HUES64 (cell line): Measurements from ENCODE around the gene LIN7B.
"Not testable (repeated sequence)": the region's sequence is repeated elsewhere in the genome, so short reads cannot be mapped to it uniquely, and the experiment has no call there.

Source experiments
- H3K27ac ChIP-seq: 2 replicates; pipeline ENCODE4 v1.7.0; 2013; ENCODE audit warnings: low read depth, low read length, inconsistent platforms
- H3K27me3 ChIP-seq: 2 replicates; pipeline ENCODE4 v1.6.1; 2013; ENCODE audit warnings: mild to moderate bottlenecking, low read length; ENCODE audit not compliant: insufficient read depth
- H3K36me3 ChIP-seq: 2 replicates; pipeline ENCODE4 v1.6.1; 2013; ENCODE audit warnings: mild to moderate bottlenecking, low read length; ENCODE audit not compliant: insufficient read depth
- H3K4me1 ChIP-seq: 2 replicates; pipeline ENCODE4 v1.6.1; 2013; ENCODE audit warnings: mild to moderate bottlenecking, low read length, moderate library complexity; ENCODE audit not compliant: insufficient read depth
- H3K4me3 ChIP-seq: 2 replicates; pipeline ENCODE4 v1.5.1; 2013; ENCODE audit warnings: mild to moderate bottlenecking, low read length, moderate library complexity
- H3K9ac ChIP-seq: 2 replicates; pipeline ENCODE4 v1.6.1; 2013; ENCODE audit warnings: mild to moderate bottlenecking, low read depth, low read length
- H3K9me3 ChIP-seq: 2 replicates; pipeline ENCODE4 v1.6.1; 2013; ENCODE audit warnings: low read depth, low read length; ENCODE audit not compliant: insufficient read depth
- WGBS: fragments of 150-250, 120-280 bp; methylation state at CpG from one replicate; pipeline ENCODE4 v1.1.7; 2013; ENCODE audit warnings: missing lambda C conversion rate; 5-methylcytosine and 5-hydroxymethylcytosine counted together

LIN7B gene

GRCh38 chr19:49133621-49134454 is 19.7 kb downstream of the LIN7B start:
- Histone ChIP-seq H3K4me1 (peaks cover 6% of the 10 kb centered on the region), H3K36me3 (peaks cover 9% of the 10 kb centered on the region; the same call in 1 of the 2 replicates), H3K9me3 (no peaks in the 10 kb centered on the region), H3K9ac (no peak overlapping the region), H3K27ac (no peak overlapping the region), H3K4me3 (peak overlapping the region; percentile 31; the same call in 1 of the 2 replicates), H3K27me3 (no peaks in the 10 kb centered on the region)
- 92% methylated on average over 42 of the region's 42 CpGs for WGBS

DNA sequence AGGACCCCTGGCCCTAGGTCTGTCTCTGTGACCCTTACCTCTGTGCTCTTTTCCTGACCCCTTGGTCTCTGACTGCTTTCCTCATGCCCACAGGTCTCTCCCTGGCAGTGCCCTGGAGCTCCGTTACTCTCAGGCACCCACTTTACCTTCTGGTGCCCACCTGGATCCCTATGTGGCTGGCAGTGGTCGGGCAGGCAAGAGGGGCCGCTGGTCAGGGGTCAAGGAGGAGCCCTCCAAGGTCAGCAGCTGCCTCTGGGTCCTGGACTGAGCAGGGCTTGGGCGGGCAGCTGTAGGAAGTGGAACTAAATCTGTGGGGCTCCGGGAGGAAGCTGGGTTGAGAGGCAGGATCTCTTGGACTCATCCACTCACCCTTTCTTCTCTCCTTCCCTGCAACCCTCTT is 21.5 kb downstream of the LIN7B start:
- 91% methylated on average over 5 of the region's 5 CpGs for WGBS
- Histone ChIP-seq H3K36me3 (peaks cover 9% of the 10 kb centered on the region; the same call in 1 of the 2 replicates), H3K4me3 (no peak overlapping the region), H3K27ac (no peak overlapping the region), H3K9ac (no peak overlapping the region), H3K27me3 (no peaks in the 10 kb centered on the region), H3K9me3 (no peaks in the 10 kb centered on the region), H3K4me1 (peaks cover 3% of the 10 kb centered on the region; the same call in 1 of the 2 replicates)

DNA sequence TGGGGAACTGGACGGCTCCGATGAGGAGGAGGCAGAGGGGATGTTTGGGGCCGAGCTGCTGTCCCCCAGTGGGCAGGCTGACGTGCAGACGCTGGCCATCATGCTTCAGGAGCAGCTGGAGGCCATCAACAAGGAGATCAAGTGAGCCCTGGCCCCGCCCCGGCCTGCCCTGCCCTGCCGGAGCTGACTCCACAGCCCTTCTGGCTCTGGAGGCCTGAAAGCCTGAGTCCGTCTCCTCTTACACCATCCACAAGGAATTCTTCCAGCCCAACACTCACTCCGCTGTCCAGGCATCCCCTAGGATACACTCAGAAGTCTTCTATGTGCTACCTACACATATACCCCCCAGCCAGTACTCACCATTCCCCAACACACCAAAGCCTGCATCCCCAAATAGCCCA is 22.6 kb downstream of the LIN7B start:
- Histone ChIP-seq H3K9ac (no peak overlapping the region), H3K4me1 (peaks cover 3% of the 10 kb centered on the region; the same call in 1 of the 2 replicates), H3K4me3 (no peak overlapping the region), H3K36me3 (peaks cover 9% of the 10 kb centered on the region; the same call in 1 of the 2 replicates), H3K27ac (no peak overlapping the region), H3K9me3 (no peaks in the 10 kb centered on the region), H3K27me3 (no peaks in the 10 kb centered on the region)
- 87% methylated on average over 10 of the region's 10 CpGs for WGBS

GRCh38 chr19:49140951-49141350 is 26.8 kb downstream of the LIN7B start:
- H3K36me3 ChIP-seq, result peaks cover 5% of the 10 kb centered on the region; the same call in 1 of the 2 replicates
- H3K27me3 ChIP-seq, result no peaks in the 10 kb centered on the region
- H3K4me1 ChIP-seq, result no peaks in the 10 kb centered on the region
- H3K9me3 ChIP-seq, result no peaks in the 10 kb centered on the region
- H3K4me3 ChIP-seq, result no peak overlapping the region
- no peak overlapping the region for H3K27ac ChIP-seq
- H3K9ac ChIP-seq, result no peak overlapping the region
- WGBS, result 84% methylated on average over 7 of the region's 7 CpGs

DNA sequence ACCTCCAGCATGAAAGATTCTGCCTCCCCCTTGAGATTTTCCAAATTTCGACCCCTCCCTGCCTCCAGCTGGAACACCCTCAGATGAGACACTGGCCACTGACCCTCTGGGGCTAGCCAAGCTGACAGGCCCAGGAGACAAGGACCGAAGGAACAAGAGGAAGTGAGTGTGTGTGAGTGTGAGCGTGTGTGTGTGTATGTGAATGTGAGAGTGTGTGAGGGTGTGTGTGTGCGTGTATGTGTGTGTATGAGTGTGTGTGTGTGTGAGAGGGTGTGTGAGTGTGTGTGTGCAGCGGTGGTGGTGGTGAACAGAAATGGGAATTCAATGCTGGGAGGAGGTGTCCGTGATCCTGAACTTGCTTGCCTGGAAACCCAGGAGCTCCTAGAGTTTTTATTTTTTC is 27.2 kb downstream of the LIN7B start:
- no peaks in the 10 kb centered on the region for H3K9me3 ChIP-seq
- WGBS, result 80% methylated on average over 5 of the region's 6 CpGs
- H3K27ac ChIP-seq, result no peak overlapping the region
- H3K27me3 ChIP-seq, result no peaks in the 10 kb centered on the region
- no peak overlapping the region for H3K4me3 ChIP-seq
- no peak overlapping the region for H3K9ac ChIP-seq
- no peaks in the 10 kb centered on the region for H3K4me1 ChIP-seq
- H3K36me3 ChIP-seq, result peaks cover 5% of the 10 kb centered on the region; the same call in 1 of the 2 replicates

DNA sequence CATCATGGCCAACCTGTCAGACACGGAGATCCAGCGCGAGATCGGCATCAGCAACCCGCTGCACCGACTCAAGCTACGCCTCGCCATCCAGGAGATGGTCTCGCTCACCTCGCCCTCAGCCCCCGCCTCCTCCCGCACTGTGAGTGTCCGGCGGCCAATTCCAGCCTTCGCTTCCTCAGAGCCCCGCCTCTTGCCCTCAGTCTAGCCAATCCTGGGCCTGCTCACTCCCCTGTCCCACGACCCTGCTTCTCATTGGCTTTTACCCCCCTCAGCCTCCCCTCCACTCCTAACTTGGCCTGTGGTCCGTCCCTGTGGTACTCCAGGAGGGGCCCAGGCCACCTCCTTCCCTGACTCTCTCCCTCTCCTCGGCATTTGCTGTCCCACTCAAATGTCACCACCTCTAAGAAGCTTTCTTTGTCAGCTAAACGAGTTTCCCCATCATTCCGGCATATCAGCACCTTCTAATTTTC is 28.7 kb downstream of the LIN7B start:
- H3K9me3 ChIP-seq, result no peaks in the 10 kb centered on the region
- 3% methylated on average over 21 of the region's 21 CpGs for WGBS
- H3K4me3 ChIP-seq, result peak overlapping the region; percentile 78
- 0 out of 2 replicates have a peak, but pooled peaks cover 4% of the 10 kb centered on the region for H3K4me1 ChIP-seq
- H3K36me3 ChIP-seq, result no peaks in the 10 kb centered on the region
- no peak overlapping the region for H3K27ac ChIP-seq
- H3K27me3 ChIP-seq, result no peaks in the 10 kb centered on the region
- H3K9ac ChIP-seq, result no peak overlapping the region; the same call in 1 of the 2 replicates

GRCh38 chr19:49145573-49146407 is 31.6 kb downstream of the LIN7B start:
- Histone ChIP-seq H3K27me3 (no peaks in the 10 kb centered on the region), H3K36me3 (no peaks in the 10 kb centered on the region), H3K9me3 (no peaks in the 10 kb centered on the region), H3K4me3 (peak overlapping the region; percentile 55), H3K9ac (peak overlapping the region; percentile 45; the same call in 1 of the 2 replicates), H3K4me1 (0 out of 2 replicates have a peak, but pooled peaks cover 7% of the 10 kb centered on the region), H3K27ac (peak overlapping the region; percentile 50; the same call in 1 of the 2 replicates)
- WGBS, result 8% methylated on average over 30 of the region's 30 CpGs

- WGBS, result 16% methylated on average over 7 of the region's 7 CpGs
- Histone ChIP-seq H3K4me3 (peak overlapping the region; percentile 55), H3K27ac (peak overlapping the region; percentile 50; the same call in 1 of the 2 replicates), H3K9ac (peak overlapping the region; percentile 45; the same call in 1 of the 2 replicates)
- not testable (repeated sequence) for H3K9me3 ChIP-seq, H3K27me3 ChIP-seq, H3K36me3 ChIP-seq, H3K4me1 ChIP-seq
Observed at GRCh38 chr19:49146408-49146770, 32.2 kb downstream of the LIN7B start.

DNA sequence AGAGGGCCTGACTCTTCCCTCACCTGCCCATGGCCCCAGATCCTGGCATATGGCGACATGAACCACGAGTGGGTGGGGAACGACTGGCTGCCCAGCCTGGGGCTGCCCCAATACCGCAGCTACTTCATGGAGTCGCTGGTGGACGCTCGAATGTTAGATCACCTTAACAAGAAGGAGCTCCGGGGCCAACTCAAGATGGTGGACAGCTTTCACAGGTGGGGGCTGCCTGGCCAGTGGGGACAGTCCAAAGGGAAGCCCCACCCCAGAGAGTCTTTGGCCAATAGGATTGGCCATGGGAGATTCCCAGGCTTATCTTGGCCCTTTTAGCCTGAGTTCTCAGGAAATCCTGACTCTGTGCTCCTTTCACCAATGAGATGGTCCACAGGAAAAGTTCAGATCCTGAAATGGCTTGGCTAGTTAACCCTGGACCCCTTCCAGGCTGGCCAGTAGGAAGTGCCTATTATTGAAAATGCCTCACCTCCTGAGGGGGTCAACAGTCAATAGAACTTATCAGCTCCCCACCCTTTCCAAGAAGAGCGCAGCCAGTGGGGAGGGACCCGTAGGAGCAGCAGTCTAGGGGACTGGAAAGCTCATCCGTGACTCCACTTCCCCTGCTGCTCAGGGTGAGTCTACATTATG is 34.0 kb downstream of the LIN7B start:
- 0 out of 2 replicates have a peak, but pooled peaks cover 7% of the 10 kb centered on the region for H3K4me1 ChIP-seq
- H3K27me3 ChIP-seq, result peaks cover 8% of the 10 kb centered on the region
- peak overlapping the region; percentile 91 for H3K4me3 ChIP-seq
- no peaks in the 10 kb centered on the region for H3K9me3 ChIP-seq
- WGBS, result 80% methylated on average over 11 of the region's 11 CpGs
- no peak overlapping the region for H3K27ac ChIP-seq
- H3K36me3 ChIP-seq, result no peaks in the 10 kb centered on the region
- no peak overlapping the region for H3K9ac ChIP-seq

GRCh38 chr19:49148784-49149651 is 34.8 kb downstream of the LIN7B start:
- peaks cover 17% of the 10 kb centered on the region for H3K27me3 ChIP-seq
- H3K9ac ChIP-seq, result peak overlapping the region; percentile 56
- WGBS, result 1% methylated on average over 49 of the region's 49 CpGs
- peak overlapping the region; percentile 91 for H3K4me3 ChIP-seq
- no peaks in the 10 kb centered on the region for H3K36me3 ChIP-seq
- no peaks in the 10 kb centered on the region for H3K9me3 ChIP-seq
- H3K4me1 ChIP-seq, result 0 out of 2 replicates have a peak, but pooled peaks cover 7% of the 10 kb centered on the region
- H3K27ac ChIP-seq, result peak overlapping the region; percentile 85
